HG03045 (cell line): ENCODE data around the gene PTPRR.
A peak's percentile ranks its signal among the peaks of the same experiment; 100 is the strongest.

Experiments
- ATAC-seq: cut with Tn5 transposase; IDR thresholded peaks from one replicate; pipeline ENCODE4 v1.9.1; 2021; ENCODE audit warnings: mild to moderate bottlenecking, moderate library complexity; ENCODE audit not compliant: unreplicated experiment

The PTPRR gene

DNA sequence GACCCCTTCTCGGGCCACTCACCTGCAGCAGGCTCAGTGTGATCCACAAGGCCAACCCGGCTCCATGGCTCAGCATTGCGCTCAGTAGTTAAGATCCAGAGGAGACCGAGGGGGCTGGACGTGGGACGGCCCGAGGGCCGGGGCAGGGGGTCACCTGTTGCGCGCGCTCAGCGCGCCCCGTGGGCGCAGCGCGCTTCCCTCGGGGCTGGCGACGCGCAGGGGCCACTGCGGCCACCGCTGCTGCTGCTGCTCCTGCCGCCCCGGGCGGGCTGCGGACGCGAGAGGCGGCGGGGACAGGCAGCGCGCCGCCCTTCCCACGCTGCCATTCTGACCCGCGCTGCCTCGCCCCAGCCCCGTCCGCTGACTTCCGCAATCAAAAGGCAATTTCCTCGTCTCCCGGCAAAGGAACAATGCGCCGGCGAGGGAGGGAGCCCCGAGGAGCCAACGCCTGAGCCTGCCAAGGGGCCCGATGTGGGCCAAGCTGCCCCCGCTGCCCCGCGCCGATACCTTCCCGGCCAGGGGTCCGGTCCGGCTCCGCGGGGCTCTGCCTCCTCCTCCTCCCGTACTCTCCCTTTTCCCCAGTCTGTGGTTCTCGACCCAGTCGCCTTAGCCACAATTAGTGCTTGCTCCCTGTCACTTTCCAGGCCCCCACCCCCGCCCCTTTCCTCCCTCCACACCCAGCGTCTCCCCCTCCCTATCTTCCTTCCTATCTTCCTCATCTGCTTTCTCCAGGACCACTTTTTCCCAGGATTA lies 310.6 kb downstream of the PTPRR start:
- no peak for ATAC-seq

DNA sequence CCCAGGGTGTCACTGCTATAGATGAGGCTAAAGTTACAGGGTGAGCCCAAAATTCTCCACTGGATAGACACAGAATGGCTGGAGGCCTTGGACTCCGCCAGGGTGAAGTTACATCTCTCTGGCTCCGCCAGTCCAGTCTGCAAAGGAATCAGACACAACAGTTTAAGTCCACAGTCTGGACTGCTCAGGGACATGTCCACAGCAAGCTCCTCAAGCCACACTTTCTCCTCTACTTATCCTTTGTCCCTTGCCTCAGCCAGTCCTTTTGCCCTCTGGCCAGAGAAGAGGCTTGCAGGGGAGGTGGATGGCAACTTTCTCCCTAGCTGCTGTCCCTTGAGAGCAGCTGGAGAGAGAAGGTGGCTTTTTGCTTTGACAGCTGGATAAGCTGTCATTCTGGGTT lies 311.3 kb downstream of the PTPRR start:
- no peak for ATAC-seq

DNA sequence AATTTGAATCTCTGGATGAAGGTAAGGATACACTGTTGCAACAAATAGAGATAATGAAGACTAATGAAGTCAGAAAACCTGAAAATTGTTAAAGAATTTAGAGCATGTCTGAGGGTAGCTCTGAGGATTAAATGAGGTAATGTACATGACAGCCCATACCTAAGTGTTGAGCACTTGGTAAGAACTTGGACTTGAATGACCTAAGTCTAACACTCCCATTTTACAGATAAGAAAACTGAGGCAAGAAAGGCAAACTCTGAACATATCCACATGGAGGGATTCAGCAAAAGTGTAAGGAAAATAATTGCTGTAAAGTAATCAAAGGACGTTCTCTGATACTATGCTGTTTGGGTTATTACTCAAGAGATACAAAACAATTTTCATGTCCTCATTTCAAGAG lies 312.4 kb downstream of the PTPRR start:
- no peak for ATAC-seq

DNA sequence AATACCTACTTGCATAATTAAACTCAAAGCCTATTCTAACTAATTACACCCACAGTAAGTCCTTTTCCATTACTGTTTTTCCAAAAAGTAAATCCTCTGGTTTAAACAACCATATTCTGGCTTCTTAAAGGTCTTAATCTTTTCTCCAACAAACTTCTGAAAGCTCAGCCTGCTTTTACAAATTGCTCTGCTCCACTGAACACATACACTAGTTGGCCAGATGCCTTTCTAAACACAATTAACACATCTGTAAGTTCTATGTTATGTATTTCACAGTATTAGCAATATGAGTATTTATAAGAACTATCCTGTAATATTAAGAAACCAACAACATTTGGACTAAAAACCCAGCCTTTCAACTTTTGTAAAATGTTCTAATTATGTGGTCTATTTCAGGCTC lies 313.4 kb downstream of the PTPRR start:
- ATAC-seq, result no peak

DNA sequence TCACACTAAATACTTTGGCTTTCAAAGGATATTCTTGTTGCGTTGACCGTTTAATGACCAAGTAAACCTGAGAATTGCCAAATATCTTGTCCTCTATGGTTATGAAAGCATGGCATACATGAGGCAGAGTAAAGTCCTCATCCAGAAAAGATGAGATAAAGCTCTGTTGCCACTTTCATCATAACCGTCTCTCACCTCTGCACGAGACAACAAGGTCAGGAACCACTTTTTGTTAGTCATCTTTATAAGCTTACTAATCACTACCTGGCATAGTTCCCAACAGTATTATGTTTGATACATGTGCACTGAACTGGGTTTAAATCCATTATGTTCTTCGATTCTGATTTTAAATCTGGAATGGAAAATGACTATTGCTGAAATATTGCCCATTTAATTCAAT lies 314.6 kb downstream of the PTPRR start:
- ATAC-seq, result no peak

DNA sequence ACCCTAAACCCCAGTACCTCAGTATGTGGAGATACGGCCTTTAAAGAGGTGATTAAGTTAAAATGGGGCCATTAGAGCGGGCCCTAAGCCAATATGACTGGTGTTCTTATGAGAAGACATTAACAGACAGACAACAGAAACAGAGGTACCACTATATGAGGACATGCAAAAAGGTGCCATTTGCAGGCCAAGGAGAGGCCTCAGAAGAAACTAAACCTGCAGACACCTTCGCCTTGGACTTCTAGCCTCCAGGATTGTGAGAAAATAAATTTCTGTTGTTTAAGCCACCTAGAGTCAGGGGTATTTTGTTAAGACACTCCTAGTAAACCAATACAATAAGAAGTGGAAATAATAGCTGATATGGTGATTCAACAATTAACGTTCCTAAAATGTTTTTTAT lies 315.9 kb downstream of the PTPRR start:
- ATAC-seq, result no peak

DNA sequence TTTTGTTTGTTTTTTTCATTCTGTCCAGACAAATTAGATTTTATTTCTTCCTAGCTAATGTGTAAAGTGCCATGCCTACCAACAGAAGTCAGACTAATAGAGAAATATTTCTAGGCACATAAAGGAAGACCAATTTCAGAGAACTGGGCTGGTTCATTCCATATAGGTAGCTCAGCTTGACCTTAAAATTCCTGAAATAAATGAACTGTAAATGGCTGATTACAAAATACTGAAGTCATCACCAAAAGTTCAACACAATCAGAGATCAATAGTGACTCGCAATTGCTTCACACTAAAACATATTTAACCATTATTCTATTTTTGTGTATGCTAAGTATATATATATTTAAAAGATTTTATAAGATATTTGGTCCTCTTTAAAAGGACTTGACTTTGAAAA lies 317.5 kb downstream of the PTPRR start:
- no peak for ATAC-seq

DNA sequence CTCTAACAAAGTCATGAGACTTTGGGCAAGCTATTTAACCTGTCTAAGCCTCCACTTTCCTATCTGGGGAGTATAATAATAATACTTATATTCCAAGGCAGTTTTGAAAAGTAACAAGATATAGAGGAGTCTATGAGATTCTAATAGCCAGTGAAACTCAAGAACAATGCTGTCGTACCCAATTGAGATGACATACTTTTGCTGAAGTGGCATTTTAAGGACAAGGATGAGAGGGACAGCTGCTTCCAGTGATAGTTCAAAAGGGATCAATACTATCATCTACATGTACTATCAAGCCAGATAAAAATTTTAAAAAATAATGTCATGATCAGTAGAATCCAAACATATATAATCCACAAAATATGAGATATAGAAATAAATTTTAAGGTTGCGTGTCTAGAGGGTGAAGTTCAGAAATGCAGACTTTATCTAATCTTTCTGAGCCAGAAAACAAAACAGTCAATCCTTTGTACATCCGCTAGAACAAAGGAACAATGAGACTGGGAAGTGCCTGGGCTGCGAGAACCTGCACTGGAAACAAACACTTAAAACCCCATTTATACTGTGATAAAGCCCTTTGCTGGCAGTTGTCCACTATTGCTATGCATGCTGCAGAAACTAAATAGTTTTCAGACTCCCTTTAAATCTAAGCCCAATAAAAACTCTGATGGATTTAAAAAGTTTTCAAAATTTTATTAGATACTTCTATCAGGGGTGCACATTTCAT lies 321.9 kb downstream of the PTPRR start:
- ATAC-seq, result no peak

DNA sequence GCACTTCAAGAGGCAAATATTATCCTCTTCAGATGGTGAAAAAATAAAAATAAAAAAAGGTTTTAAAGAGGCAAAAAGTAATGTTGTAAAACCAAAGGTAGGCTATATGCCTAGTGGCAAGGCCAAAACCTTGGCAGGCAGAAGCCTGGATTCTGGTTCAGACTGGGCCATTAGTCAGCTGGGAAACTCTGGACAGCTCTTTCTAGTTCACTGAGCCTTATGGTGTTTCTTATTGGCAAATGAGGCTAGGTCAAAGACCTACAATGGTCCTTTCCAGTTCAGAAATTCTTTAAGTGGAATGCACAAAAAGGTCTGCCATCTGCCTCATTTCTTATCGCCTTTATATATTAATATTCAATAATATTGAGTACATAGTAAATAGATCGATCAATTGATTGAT lies 327.9 kb downstream of the PTPRR start:
- ATAC-seq, result no peak

DNA sequence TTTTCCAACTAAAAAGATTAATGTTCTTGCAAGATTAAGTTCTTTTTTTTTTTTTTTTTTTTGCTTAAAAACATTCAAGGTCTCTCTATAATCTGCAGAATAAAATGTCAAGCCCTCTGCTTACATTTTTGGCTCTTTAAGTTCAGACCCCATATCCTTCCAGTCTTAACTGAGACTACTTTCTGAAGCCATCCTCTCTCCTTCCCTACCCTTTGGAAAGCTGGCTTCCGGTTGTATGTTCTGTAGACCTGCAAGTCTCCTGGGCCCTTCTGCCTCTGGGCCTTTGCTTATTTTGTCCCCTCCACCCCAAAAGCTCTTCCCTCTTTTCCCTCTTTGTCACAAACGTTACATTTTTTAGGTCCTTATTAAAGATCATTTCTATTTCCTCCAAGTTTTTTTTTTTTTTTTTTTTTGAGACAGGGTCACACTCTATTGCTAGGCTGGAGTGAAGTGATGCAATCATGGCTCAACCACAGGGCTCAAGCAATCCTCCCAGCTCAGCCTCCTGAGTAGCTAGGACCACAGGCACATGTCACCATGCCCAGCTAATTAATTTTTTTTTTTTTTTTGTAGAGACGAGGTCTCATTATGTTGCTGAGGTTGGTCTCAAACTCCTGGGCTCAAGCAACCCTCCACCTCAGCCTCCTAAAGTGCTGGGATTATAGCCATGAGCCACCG lies 329.9 kb downstream of the PTPRR start:
- no peak for ATAC-seq

DNA sequence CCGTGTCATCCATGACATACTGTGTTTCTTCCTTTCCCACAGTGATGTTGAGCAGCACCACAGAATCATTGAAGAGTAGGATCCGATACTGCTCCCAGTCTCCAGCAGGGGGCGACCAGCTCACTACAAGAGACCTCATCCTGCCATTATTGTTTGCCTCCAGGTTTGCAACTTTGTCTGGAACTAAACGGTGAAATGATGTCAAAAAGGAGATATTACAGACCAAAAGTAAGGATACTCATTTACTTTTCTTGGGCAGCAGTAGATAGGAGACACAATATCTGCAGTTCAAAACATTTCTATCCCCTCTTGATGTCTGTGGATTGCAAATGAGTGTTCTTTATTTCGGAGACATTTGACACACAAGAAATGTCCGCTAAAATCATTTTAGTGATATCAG lies 330.5 kb downstream of the PTPRR start:
- peak; percentile 81 for ATAC-seq
